ENCODE data around the gene RANBP3L. TPM values are rescaled to one million over a fixed set of nuclear protein-coding genes. Genes with fewer than 3 reads are reported as not detected.
"Not testable (repeated sequence)": the region's sequence is repeated elsewhere in the genome, so short reads cannot be mapped to it uniquely, and the experiment has no call there.

The RANBP3L gene
- total RNA-seq, 1 donor from 2014 or later = 8.4 TPM

DNA sequence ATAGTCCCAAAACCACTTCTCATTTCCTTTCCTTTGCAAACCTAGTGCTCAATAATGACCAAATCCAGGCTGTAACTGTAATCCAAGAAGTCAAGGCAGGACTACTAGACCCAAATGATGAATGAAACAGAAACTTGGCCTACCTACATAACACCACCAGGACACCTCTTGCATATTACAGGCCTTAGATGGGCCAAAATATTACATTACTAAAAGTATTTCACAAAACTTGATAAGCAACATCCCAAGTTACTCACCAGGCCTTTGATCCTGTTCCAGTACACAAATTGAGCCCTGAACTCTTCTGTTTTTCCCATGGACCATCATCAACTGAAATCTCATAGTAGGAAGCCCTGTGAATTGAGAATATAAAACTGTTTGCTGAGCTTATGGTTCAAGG is 94.8 kb downstream of the RANBP3L start:
- DNase-seq = no peak

DNA sequence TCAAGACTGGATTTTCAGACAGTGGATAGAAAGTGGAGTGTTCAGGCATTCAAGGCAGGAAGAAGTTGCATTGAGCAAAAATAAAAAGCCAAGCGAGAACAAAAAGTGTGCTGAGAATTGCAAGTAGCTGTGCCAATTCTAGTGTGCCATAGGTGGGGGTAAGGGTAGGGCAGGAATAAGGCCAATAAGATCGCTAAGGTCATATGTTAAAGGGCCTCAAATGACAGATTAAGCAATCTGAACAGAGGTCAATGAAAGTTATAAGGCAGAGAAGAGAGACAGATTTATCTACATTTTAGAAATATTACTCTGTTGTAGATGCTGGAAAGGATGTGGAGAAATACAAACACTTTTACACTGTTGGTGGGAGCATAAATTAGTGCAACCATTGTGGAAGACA is 96.4 kb downstream of the RANBP3L start:
- DNase-seq = no peak

GRCh38 chr5:36202521-36202961 is 99.2 kb downstream of the RANBP3L start:
- DNase-seq = peak; percentile 51

DNA sequence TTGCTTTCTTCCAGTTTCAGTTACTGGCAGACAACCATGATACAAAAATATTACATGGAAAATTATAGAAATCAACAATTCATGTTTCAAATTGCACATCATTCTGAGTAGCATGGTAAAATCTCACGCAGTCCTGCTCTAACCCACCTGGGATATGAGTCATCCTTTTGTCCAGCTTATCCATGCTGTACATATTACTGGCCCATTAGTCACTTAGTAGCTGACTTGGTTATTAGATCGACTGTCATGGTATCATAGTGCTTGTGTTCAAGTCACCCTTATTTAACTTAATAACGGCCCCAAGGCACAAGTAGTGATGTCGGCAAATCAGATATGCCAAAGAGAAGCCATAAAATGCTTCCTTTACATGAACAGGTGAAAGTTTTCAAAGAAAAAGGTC is 101.2 kb downstream of the RANBP3L start:
- DNase-seq = no peak

GRCh38 chr5:36199620-36200019 is 102.1 kb downstream of the RANBP3L start:
- DNase-seq = no peak

- not testable (repeated sequence) for DNase-seq
Measured at GRCh38 chr5:36198783-36199182, 102.9 kb downstream of the RANBP3L start.

Other genes with a start within 250 kb of the RANBP3L start
- 0.21 TPM for gene UGT3A2, start 235.0 kb downstream of the RANBP3L start, total RNA-seq
- gene LMBRD2, start 150.0 kb downstream of the RANBP3L start, total RNA-seq = 41.0 TPM
- 65.9 TPM for gene SKP2, start 149.8 kb downstream of the RANBP3L start, total RNA-seq
- 69.0 TPM for gene NADK2, start 60.0 kb downstream of the RANBP3L start, total RNA-seq

Measured in tongue (tissue), 2 donors.